GM19324 (cell line): Measurements from ENCODE around the gene PRDM4.
"Not testable (repeated sequence)": the region's sequence is repeated elsewhere in the genome, so short reads cannot be mapped to it uniquely, and the experiment has no call there.

Source experiments
- ATAC-seq: cut with Tn5 transposase; IDR thresholded peaks from one replicate; pipeline ENCODE4 v1.9.1; 2021; ENCODE audit warnings: mild to moderate bottlenecking, moderate library complexity; ENCODE audit not compliant: unreplicated experiment, low FRiP score

PRDM4 gene

GRCh38 chr12:107705522-107705921 lies 55.4 kb downstream of the PRDM4 start:
- ATAC-seq: not testable (repeated sequence)

DNA sequence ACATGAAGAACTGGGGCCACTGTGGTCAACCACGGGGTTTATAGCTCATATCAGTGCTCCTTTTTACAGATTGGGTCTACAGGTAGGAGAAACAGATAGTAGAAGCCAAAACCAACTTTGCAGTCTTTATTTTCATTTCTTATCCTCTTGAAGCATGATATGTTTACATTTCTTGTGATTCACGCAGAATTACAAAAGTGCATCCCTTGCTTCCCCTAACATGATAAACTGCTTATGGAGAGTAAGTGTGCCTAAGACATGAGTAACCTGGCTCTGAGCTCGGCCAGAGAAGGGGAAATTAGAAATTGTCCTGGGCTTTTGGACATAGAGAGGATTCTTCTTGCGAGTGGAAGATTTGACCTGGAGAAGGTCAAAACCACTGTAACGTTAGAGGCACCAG lies 56.9 kb downstream of the PRDM4 start:
- no peak for ATAC-seq

- no peak for ATAC-seq
Measured at GRCh38 chr12:107702106-107702505, 58.8 kb downstream of the PRDM4 start.

DNA sequence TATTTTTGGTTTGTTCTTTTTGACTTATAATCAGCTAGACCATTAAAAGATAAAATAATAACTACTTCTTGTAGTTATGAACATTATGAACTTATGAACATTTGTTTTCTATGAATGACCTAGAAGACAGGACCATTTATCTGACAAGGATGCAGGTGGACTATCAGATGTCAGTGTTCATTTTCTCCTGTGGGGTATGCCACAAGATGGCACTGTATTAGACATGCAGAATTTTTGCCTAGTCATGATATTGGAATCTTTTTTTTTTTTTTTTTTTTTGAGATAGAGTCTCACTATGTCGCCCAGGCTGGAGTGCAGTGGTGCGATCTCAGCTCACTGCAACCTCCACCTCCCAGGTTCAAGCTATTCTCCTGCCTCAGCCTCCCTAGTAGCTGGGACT lies 65.2 kb downstream of the PRDM4 start:
- not testable (repeated sequence) for ATAC-seq

GRCh38 chr12:107685360-107686248 lies 75.3 kb downstream of the PRDM4 start, which contains the start of gene PWP1:
Gene PWP1, plus strand, starts transcription at chr12:107685799. Its CDS starts 101 bp downstream, at chr12:107685900.
- ATAC-seq: peak; percentile 90

- no peak for ATAC-seq
Measured at GRCh38 chr12:107684990-107685359, 76.0 kb downstream of the PRDM4 start.

- no peak for ATAC-seq
Measured at GRCh38 chr12:107684029-107684795, 76.7 kb downstream of the PRDM4 start.
